Cardiac muscle cell (in vitro differentiated cells and primary cell): Measurements from ENCODE around the gene KLF9. TPM values are rescaled to one million over a fixed set of nuclear protein-coding genes. Genes with fewer than 3 reads are reported as not detected.
A peak's percentile ranks its signal among the peaks of the same experiment; 100 is the strongest.

ENCODE experiments used
- DNase-seq, 2 donors: peaks; one replicate each; pipeline versions ENCODE4 v3.0.0 to v3.0.0-alpha.2; 2010 to 2017; ENCODE audit warnings: low read depth in 1 of 2, low spot score in 1 of 2
- H3K27ac ChIP-seq: fragments of 200-600 bp; sonication (generic); 2 replicates; pipeline ENCODE4 v1.5.1; 2016
- H3K27me3 ChIP-seq: fragments of 200-600 bp; sonication (generic); 2 replicates; pipeline ENCODE4 v1.6.0; 2016; ENCODE audit warnings: control low read depth
- H3K36me3 ChIP-seq: fragments of 200-600 bp; sonication (generic); 2 replicates; pipeline ENCODE4 v1.5.1; 2016; ENCODE audit warnings: control low read depth
- H3K4me1 ChIP-seq: fragments of 200-600 bp; sonication (generic); 2 replicates; pipeline ENCODE4 v1.8.1; 2017; ENCODE audit warnings: low read depth, mild to moderate bottlenecking, mixed run types
- H3K4me3 ChIP-seq: fragments of 200-600 bp; sonication (generic); 2 replicates; pipeline ENCODE4 v1.5.1; 2016; ENCODE audit warnings: mild to moderate bottlenecking
- H3K9me3 ChIP-seq: fragments of 200-600 bp; sonication (generic); 2 replicates; pipeline ENCODE4 v1.5.1; 2017; ENCODE audit warnings: low read depth, mild to moderate bottlenecking, control low read depth
- polyA plus RNA-seq: library from polyadenylated mRNA; unstranded; fragments of >200 nt; fragmentation: Nextera tagmentation; extraction: Ambion mirVana; gene quantifications from 2 replicates; pipeline ENCODE4 v1.2.1, GENCODE V29; 2016
- total RNA-seq: library from RNA; depleted of rRNA; stranded (reverse); fragments of >200 nt; gene quantifications from 2 replicates; pipeline ENCODE4 v1.2.3, GENCODE V29; 2016
- TF ChIP-seq, protein P1 (sequence below): IDR thresholded peaks from 2 replicates; pipeline ENCODE4 v1.5.1; 2012; ENCODE audit warnings: low read depth, mild to moderate bottlenecking, low read length

The KLF9 gene
- total and polyA plus RNA-seq, 2 experiments from 2014 or later, result 0.30 TPM; not detected in 1

GRCh38 chr9:70429899-70430298 is 15.4 kb upstream of the KLF9 start:
- no peak overlapping the region for H3K4me3 ChIP-seq
- H3K36me3 ChIP-seq, result no peaks in the 10 kb centered on the region
- no peaks in the 10 kb centered on the region for H3K4me1 ChIP-seq
- no peaks in the 10 kb centered on the region for H3K9me3 ChIP-seq
- peaks cover 3% of the 10 kb centered on the region for H3K27me3 ChIP-seq
- no peak overlapping the region for H3K27ac ChIP-seq
- TF ChIP-seq, protein P1, sequence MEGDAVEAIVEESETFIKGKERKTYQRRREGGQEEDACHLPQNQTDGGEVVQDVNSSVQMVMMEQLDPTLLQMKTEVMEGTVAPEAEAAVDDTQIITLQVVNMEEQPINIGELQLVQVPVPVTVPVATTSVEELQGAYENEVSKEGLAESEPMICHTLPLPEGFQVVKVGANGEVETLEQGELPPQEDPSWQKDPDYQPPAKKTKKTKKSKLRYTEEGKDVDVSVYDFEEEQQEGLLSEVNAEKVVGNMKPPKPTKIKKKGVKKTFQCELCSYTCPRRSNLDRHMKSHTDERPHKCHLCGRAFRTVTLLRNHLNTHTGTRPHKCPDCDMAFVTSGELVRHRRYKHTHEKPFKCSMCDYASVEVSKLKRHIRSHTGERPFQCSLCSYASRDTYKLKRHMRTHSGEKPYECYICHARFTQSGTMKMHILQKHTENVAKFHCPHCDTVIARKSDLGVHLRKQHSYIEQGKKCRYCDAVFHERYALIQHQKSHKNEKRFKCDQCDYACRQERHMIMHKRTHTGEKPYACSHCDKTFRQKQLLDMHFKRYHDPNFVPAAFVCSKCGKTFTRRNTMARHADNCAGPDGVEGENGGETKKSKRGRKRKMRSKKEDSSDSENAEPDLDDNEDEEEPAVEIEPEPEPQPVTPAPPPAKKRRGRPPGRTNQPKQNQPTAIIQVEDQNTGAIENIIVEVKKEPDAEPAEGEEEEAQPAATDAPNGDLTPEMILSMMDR, result no peak
- no peak for DNase-seq

GRCh38 chr9:70428781-70429180 is 14.3 kb upstream of the KLF9 start:
- no peaks in the 10 kb centered on the region for H3K4me1 ChIP-seq
- peak in 1 of 2 donors; percentile 70 for DNase-seq
- H3K9me3 ChIP-seq, result no peaks in the 10 kb centered on the region

GRCh38 chr9:70427161-70427945 is 12.9 kb upstream of the KLF9 start:
- Histone ChIP-seq H3K4me3 (no peak overlapping the region), H3K9me3 (no peaks in the 10 kb centered on the region), H3K36me3 (no peaks in the 10 kb centered on the region), H3K4me1 (peaks cover 5% of the 10 kb centered on the region), H3K27ac (no peak overlapping the region), H3K27me3 (peaks cover 4% of the 10 kb centered on the region)
- TF ChIP-seq, protein P1, result peak; percentile 31
- DNase-seq, result peak in 1 of 2 donors; percentile 75

More at GRCh38 chr9:70428781-70429180, 14.3 kb upstream of the KLF9 start:
- H3K36me3 ChIP-seq, result no peaks in the 10 kb centered on the region
- TF ChIP-seq, protein P1, result no peak
- peaks cover 4% of the 10 kb centered on the region for H3K27me3 ChIP-seq
- H3K4me3 ChIP-seq, result no peak overlapping the region
- no peak overlapping the region for H3K27ac ChIP-seq

DNA sequence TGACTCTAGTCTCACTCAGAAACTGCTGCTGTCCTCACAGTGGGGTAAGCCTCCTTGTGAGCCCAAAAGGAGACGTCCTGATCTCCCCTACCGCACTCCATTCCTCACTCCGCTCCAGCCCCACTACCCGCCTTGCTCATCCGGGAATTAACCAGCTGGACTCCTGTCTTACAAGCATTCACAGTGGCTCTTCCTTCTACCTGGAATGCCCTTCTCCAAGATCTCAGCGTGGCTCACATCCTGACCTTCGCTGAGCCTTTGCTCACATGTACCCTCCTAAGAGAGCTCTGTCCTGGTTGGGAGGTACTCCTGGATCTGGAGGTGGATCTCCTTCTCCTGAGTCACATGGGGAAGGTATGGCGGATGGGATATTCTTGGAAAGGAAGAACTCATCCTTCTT is 10.7 kb upstream of the KLF9 start:
- TF ChIP-seq, protein P1, result no peak
- no peaks in the 10 kb centered on the region for H3K9me3 ChIP-seq
- peaks cover 17% of the 10 kb centered on the region for H3K4me1 ChIP-seq
- peaks cover 4% of the 10 kb centered on the region for H3K27me3 ChIP-seq
- H3K36me3 ChIP-seq, result no peaks in the 10 kb centered on the region
- DNase-seq, result no peak
- H3K4me3 ChIP-seq, result no peak overlapping the region
- H3K27ac ChIP-seq, result no peak overlapping the region

GRCh38 chr9:70422371-70423043 is 8.1 kb upstream of the KLF9 start:
- Histone ChIP-seq H3K4me3 (no peak overlapping the region), H3K27me3 (peaks cover 4% of the 10 kb centered on the region), H3K9me3 (no peaks in the 10 kb centered on the region), H3K27ac (no peak overlapping the region), H3K36me3 (no peaks in the 10 kb centered on the region), H3K4me1 (peaks cover 17% of the 10 kb centered on the region)
- TF ChIP-seq, protein P1, result no peak
- DNase-seq, result no peak
